GM12878 (cell line): Measurements from ENCODE around the gene RPS6KC1. TPM values are rescaled to one million over a fixed set of nuclear protein-coding genes. Genes with fewer than 3 reads are reported as not detected.

ENCODE experiments used
- ASH2L ChIP-seq: fragments of 300-600, 200-600 bp; sonication (generic); IDR thresholded peaks from 2 replicates; pipeline ENCODE4 v1.6.1; 2017; ENCODE audit warnings: low read depth, mild to moderate bottlenecking, borderline replicate concordance
- ATF7 ChIP-seq: fragments of 450-650 bp; IDR thresholded peaks from 2 replicates; pipeline ENCODE4 v1.6.1; 2016; ENCODE audit warnings: low read depth, mild to moderate bottlenecking
- BCL3 ChIP-seq: IDR thresholded peaks from 2 replicates; pipeline ENCODE4 v1.6.1; 2011; ENCODE audit warnings: borderline replicate concordance, low read depth, mild to moderate bottlenecking, moderate library complexity, low read length; ENCODE audit not compliant: insufficient read depth, poor library complexity, severe bottlenecking
- E2F4 ChIP-seq: IDR thresholded peaks from 2 replicates; pipeline ENCODE4 v1.6.1; 2012; ENCODE audit warnings: low read depth, low read length, improper control_type of control experiment
- EED ChIP-seq: sonication (generic); IDR thresholded peaks from 2 replicates; pipeline ENCODE4 v1.6.1; 2016; ENCODE audit warnings: antibody characterized with exemption, low read depth
- EGR1 ChIP-seq, 2 experiments: IDR thresholded peaks; 1 replicate in 1 of 2; 2 replicates in 1 of 2; pipeline ENCODE4 v1.6.1; 2011 to 2012; ENCODE audit warnings: low read depth in 2 of 2, low read length in 2 of 2, borderline replicate concordance in 1 of 2, mild to moderate bottlenecking in 1 of 2, moderate library complexity in 1 of 2
- ETV6 ChIP-seq, 2 experiments: fragments of 450-650 bp in 1 of 2; IDR thresholded peaks in 1 of 2; conservative IDR thresholded peaks in 1 of 2; 2 replicates each; pipeline ENCODE4 v1.6.1; 2014; ENCODE audit warnings: antibody characterized with exemption in 1 of 2, borderline replicate concordance in 1 of 2, low read depth in 1 of 2, mild to moderate bottlenecking in 1 of 2, moderate library complexity in 1 of 2
- HCFC1 ChIP-seq: fragments of 150-350 bp; IDR thresholded peaks from 2 replicates; pipeline ENCODE4 v1.6.1; 2014; ENCODE audit warnings: low read length
- IKZF1 ChIP-seq: fragments of 450-650 bp; conservative IDR thresholded peaks from 2 replicates; pipeline ENCODE4 v1.6.1; 2017; ENCODE audit warnings: antibody characterized with exemption, mild to moderate bottlenecking
- IRF4 ChIP-seq: IDR thresholded peaks from 2 replicates; pipeline ENCODE4 v1.6.1; 2011; ENCODE audit warnings: low read depth, low read length
- KDM1A ChIP-seq: fragments of 200-600 bp; sonication (generic); IDR thresholded peaks from 2 replicates; pipeline ENCODE4 v1.6.1; 2016; ENCODE audit warnings: borderline replicate concordance
- MEF2B ChIP-seq: fragments of 450-650 bp; IDR thresholded peaks from 2 replicates; pipeline ENCODE4 v1.6.1; 2018; ENCODE audit warnings: mild to moderate bottlenecking, moderate library complexity; ENCODE audit not compliant: partially characterized antibody, poor library complexity, severe bottlenecking
- MLLT1 ChIP-seq: fragments of 450-650 bp; IDR thresholded peaks from 2 replicates; pipeline ENCODE4 v1.6.1; 2016; ENCODE audit warnings: mild to moderate bottlenecking
- MTA2 ChIP-seq: fragments of 450-650 bp; IDR thresholded peaks from 2 replicates; pipeline ENCODE4 v1.6.1; 2016; ENCODE audit warnings: low read depth, mild to moderate bottlenecking, moderate library complexity
- NFXL1 ChIP-seq: fragments of 450-650 bp; IDR thresholded peaks from 2 replicates; pipeline ENCODE4 v1.6.1; 2017; ENCODE audit warnings: antibody characterized with exemption, mild to moderate bottlenecking, borderline replicate concordance
- NR2F1 ChIP-seq: fragments of 450-650 bp; conservative IDR thresholded peaks from 2 replicates; pipeline ENCODE4 v1.6.1; 2017; ENCODE audit warnings: mild to moderate bottlenecking
- PBX3 ChIP-seq: IDR thresholded peaks from 2 replicates; pipeline ENCODE4 v1.6.1; 2011; ENCODE audit warnings: mild to moderate bottlenecking, low read depth, low read length, moderate library complexity; ENCODE audit not compliant: insufficient replicate concordance
- PKNOX1 ChIP-seq: fragments of 450-650 bp; IDR thresholded peaks from 2 replicates; pipeline ENCODE4 v1.6.1; 2016; ENCODE audit warnings: mild to moderate bottlenecking
- RELA ChIP-seq: fragments of 450-650 bp; IDR thresholded peaks from 2 replicates; pipeline ENCODE4 v1.8.0; 2014; ENCODE audit warnings: borderline replicate concordance; ENCODE audit not compliant: partially characterized antibody
- SIN3A ChIP-seq: IDR thresholded peaks from 2 replicates; pipeline ENCODE4 v1.6.1; 2012; ENCODE audit warnings: low read depth, low read length, improper control_type of control experiment
- SREBF1 ChIP-seq: IDR thresholded peaks from 2 replicates; pipeline ENCODE4 v1.6.1; 2012; ENCODE audit warnings: mild to moderate bottlenecking, low read length
- STAT3 ChIP-seq: IDR thresholded peaks from 2 replicates; pipeline ENCODE4 v1.6.1; 2011; ENCODE audit warnings: low read depth, low read length, improper control_type of control experiment
- TAF1 ChIP-seq: IDR thresholded peaks from 2 replicates; pipeline ENCODE4 v1.6.1; 2011; ENCODE audit warnings: mild to moderate bottlenecking, low read depth, low read length, borderline replicate concordance
- polyA plus RNA-seq, 11 experiments: library from polyadenylated mRNA; depleted of rRNA in 4 of 11; unstranded in 6 of 11; stranded (reverse) in 5 of 11; fragments of >200 nt; fragmentation: Nextera tagmentation in 4 of 11; fragmentation: Illumina TruSeq in 1 of 11; extraction: Ambion mirVana in 4 of 11; extraction: Trizol in 1 of 11; gene quantifications; 1 replicate in 1 of 11; 2 replicates in 10 of 11; pipeline versions ENCODE4 v1.2.1 to v1.2.3, GENCODE V29; 2011 to 2016; ENCODE audit warnings: inconsistent platforms in 2 of 11, missing spikeins in 2 of 11, low read depth in 1 of 11
- total RNA-seq, 4 experiments: library from RNA; depleted of rRNA in 3 of 4; stranded (reverse); fragments of >200 nt in 3 of 4; fragmentation: Illumina TruSeq in 1 of 4; extraction: Trizol in 1 of 4; gene quantifications; 2 replicates each; pipeline versions ENCODE4 v1.2.1 to v1.2.3, GENCODE V29; 2013 to 2021

RPS6KC1 gene
- total and polyA plus RNA-seq, 10 of the 15 experiments (the other 5 are each of a cell fraction or from before 2014, with no cell fraction given) = 2.9 to 17.3 (median 12.2) TPM

- TF ChIP-seq MLLT1 (0 out of 2 replicates have a peak, but pooled peaks have one; percentile 36), ATF7 (0 out of 2 replicates have a peak, but pooled peaks have one; percentile 18), HCFC1 (no peak), ETV6 (conservative IDR thresholded peaks at IDR 0.05 in 1 of 2, IDR thresholded peaks at IDR 0.05 in 1 of 2; ENCODE audit: borderline replicate concordance in 1 of 2, low read depth in 1 of 2) (no peak), BCL3 (no peak), PKNOX1 (peak; percentile 92), TAF1 (no peak), MTA2 (peak; percentile 70; the same call in 1 of the 2 replicates), NFXL1 (no peak), RELA (no peak), EGR1 (IDR thresholded peaks at IDR 0.05; ENCODE audit: borderline replicate concordance in 1 of 2, low read depth in 2 of 2, low read length in 2 of 2) (no peak), SIN3A (no peak), KDM1A (no peak), STAT3 (no peak), IKZF1 (peak; percentile 7; the same call in 1 of the 2 replicates), SREBF1 (no peak), NR2F1 (no peak), ASH2L (no peak), IRF4 (no peak), EED (no peak), PBX3 (peak; percentile 36), E2F4 (no peak), MEF2B (no peak)
Measured at GRCh38 chr1:213008564-213008963, 42.5 kb upstream of the RPS6KC1 start (continued).
